PC-9 (cell line): Measurements from ENCODE around the gene PLSCR4. TPM values are rescaled to one million over a fixed set of nuclear protein-coding genes. Genes with fewer than 3 reads are reported as not detected.

Source experiments
- BruUV-seq: library from RNA; stranded (reverse); fragments of 400-500 nt; replicated peaks from 2 replicates; lab custom pipeline; 2021; lab: Mats Ljungman, UMichigan
- CTCF ChIA-PET: fragments of 300-600 bp; sonication (Branson Sonifier 250); formaldehyde crosslinking; loops from one replicate; lab custom pipeline; 2022; ENCODE audit warnings: antibody characterized with exemption; lab: Charles Lee
- POLR2A ChIA-PET: fragments of 300-600 bp; sonication (Branson Sonifier 250); formaldehyde crosslinking; loops from one replicate; lab custom pipeline; 2022; ENCODE audit warnings: antibody characterized with exemption; ENCODE audit not compliant: unreplicated experiment; lab: Charles Lee
- DNase-seq, 2 experiments: peaks; one replicate each; pipeline versions ENCODE4 v3.0.0 to v3.0.0-alpha.2; 2015 to 2022; ENCODE audit warnings: mixed read lengths in 1 of 2
- H2AFZ ChIP-seq: fragments of 200-600 bp; sonication (generic); 2 replicates; pipeline ENCODE4 v1.8.1; 2017; ENCODE audit warnings: antibody characterized with exemption
- H3F3A ChIP-seq: fragments of 200-600 bp; sonication (generic); 2 replicates; pipeline ENCODE4 v1.8.1; 2017; ENCODE audit warnings: antibody characterized with exemption, mild to moderate bottlenecking, low read depth; ENCODE audit not compliant: insufficient read depth
- H3K27ac ChIP-seq: fragments of 200-600 bp; sonication (generic); 2 replicates; pipeline ENCODE4 v1.6.1; 2016; ENCODE audit warnings: mixed run types
- H3K27me3 ChIP-seq: fragments of 200-600 bp; sonication (generic); 2 replicates; pipeline ENCODE4 v1.6.1; 2016; ENCODE audit warnings: low read depth, mixed run types; ENCODE audit not compliant: insufficient read depth
- H3K36me3 ChIP-seq: fragments of 200-600 bp; sonication (generic); 2 replicates; pipeline ENCODE4 v1.6.1; 2016; ENCODE audit warnings: low read depth, mixed run types
- H3K4me1 ChIP-seq: fragments of 200-600 bp; sonication (generic); replicated peaks from 2 replicates; pipeline ENCODE4 v1.6.1; 2016; ENCODE audit warnings: mixed run types; ENCODE audit not compliant: insufficient read depth
- H3K4me2 ChIP-seq: fragments of 200-600 bp; sonication (generic); 2 replicates; pipeline ENCODE4 v1.6.1; 2017; ENCODE audit warnings: mixed run types
- H3K4me3 ChIP-seq: fragments of 200-600 bp; sonication (generic); 2 replicates; pipeline ENCODE4 v1.6.1; 2016; ENCODE audit warnings: mixed run types
- H3K79me2 ChIP-seq: fragments of 200-600 bp; sonication (generic); 2 replicates; pipeline ENCODE4 v1.6.1; 2017; ENCODE audit warnings: low read depth, mixed run types
- H3K9me2 ChIP-seq: fragments of 200-600 bp; sonication (generic); 2 replicates; pipeline ENCODE4 v1.8.1; 2017; ENCODE audit warnings: mild to moderate bottlenecking; ENCODE audit not compliant: insufficient read depth
- H3K9me3 ChIP-seq: fragments of 200-600 bp; sonication (generic); 2 replicates; pipeline ENCODE4 v1.8.1; 2016; ENCODE audit warnings: low read depth; ENCODE audit not compliant: insufficient read depth
- H4K20me1 ChIP-seq: fragments of 200-600 bp; sonication (generic); 2 replicates; pipeline ENCODE4 v1.8.1; 2017; ENCODE audit not compliant: insufficient read depth
- EZH2 ChIP-seq: fragments of 200-600 bp; sonication (generic); IDR thresholded peaks from 2 replicates; pipeline ENCODE4 v1.8.0; 2017; ENCODE audit warnings: antibody characterized with exemption, low read depth
- intact Hi-C: fragments of 100-400 bp; cut with micrococcal nuclease; formaldehyde crosslinking; loops from one replicate; pipeline ENCODE4 v1.10.0; 2022; ENCODE audit not compliant: unreplicated experiment
- total RNA-seq: library from RNA; stranded (reverse); gene quantifications from 2 replicates; pipeline ENCODE4 v1.2.3, GENCODE V29; 2021
- TF ChIP-seq, protein P1 (sequence below): fragments of 200-600 bp; sonication (generic); conservative IDR thresholded peaks from 2 replicates; pipeline ENCODE4 v1.6.1; 2017; ENCODE audit warnings: mixed run types, antibody characterized with exemption, mild to moderate bottlenecking, moderate library complexity

Gene PLSCR4
- total RNA-seq, 1 experiment from 2014 or later, result 8.4 TPM

DNA sequence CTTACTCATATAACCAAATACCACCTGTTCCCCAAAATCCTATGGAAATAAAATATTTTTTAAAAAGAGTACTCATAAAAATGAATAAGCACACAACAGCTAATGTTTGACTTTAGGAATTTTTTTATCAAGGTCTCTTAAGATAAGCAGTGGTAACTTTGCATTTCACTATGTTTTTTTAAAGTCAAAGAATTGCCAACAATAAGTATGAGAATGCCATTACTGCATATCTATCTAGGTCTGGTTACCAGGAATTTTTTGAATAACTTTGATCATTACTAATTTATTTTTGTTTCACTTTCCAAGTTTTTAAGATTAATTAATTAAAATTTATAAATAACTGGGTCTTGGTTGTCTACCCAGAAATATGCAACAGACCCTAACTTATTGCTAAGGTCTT is 41.5 kb downstream of the PLSCR4 start:
- Histone ChIP-seq H3K4me3 (no peak overlapping the region), H3K4me2 (no peak overlapping the region), H3K27ac (no peak overlapping the region), H2AFZ (no peak overlapping the region), H4K20me1 (no peaks in the 10 kb centered on the region), H3K36me3 (no peaks in the 10 kb centered on the region), H3K9me3 (no peaks in the 10 kb centered on the region), H3K27me3 (no peaks in the 10 kb centered on the region), H3K9me2 (no peaks in the 10 kb centered on the region), H3F3A (no peaks in the 10 kb centered on the region), H3K4me1 (no peaks in the 10 kb centered on the region), H3K79me2 (no peaks in the 10 kb centered on the region)
- no peak for DNase-seq
- ChIA-PET POLR2A (no interaction called here), CTCF (no interaction called here)
- intact Hi-C loops, result no loop called here
- BruUV-seq, result no TSS peak
- TF ChIP-seq, protein P1, sequence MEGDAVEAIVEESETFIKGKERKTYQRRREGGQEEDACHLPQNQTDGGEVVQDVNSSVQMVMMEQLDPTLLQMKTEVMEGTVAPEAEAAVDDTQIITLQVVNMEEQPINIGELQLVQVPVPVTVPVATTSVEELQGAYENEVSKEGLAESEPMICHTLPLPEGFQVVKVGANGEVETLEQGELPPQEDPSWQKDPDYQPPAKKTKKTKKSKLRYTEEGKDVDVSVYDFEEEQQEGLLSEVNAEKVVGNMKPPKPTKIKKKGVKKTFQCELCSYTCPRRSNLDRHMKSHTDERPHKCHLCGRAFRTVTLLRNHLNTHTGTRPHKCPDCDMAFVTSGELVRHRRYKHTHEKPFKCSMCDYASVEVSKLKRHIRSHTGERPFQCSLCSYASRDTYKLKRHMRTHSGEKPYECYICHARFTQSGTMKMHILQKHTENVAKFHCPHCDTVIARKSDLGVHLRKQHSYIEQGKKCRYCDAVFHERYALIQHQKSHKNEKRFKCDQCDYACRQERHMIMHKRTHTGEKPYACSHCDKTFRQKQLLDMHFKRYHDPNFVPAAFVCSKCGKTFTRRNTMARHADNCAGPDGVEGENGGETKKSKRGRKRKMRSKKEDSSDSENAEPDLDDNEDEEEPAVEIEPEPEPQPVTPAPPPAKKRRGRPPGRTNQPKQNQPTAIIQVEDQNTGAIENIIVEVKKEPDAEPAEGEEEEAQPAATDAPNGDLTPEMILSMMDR, result no peak
- TF ChIP-seq EZH2, result no peak

GRCh38 chr3:146203776-146204175 is 47.1 kb downstream of the PLSCR4 start:
- CTCF ChIA-PET, result no interaction called here
- intact Hi-C loops, result no loop called here
- no TSS peak for BruUV-seq

GRCh38 chr3:146200461-146201220 is 50.3 kb downstream of the PLSCR4 start:
- ChIA-PET CTCF (no interaction called here), POLR2A (no interaction called here)
- Histone ChIP-seq H3K27me3 (no peaks in the 10 kb centered on the region), H2AFZ (no peak overlapping the region), H3K4me3 (no peak overlapping the region), H3K4me1 (no peaks in the 10 kb centered on the region), H4K20me1 (no peaks in the 10 kb centered on the region), H3K9me2 (no peaks in the 10 kb centered on the region; the same call in 1 of the 2 replicates), H3F3A (no peaks in the 10 kb centered on the region), H3K36me3 (no peaks in the 10 kb centered on the region), H3K27ac (no peak overlapping the region), H3K79me2 (no peaks in the 10 kb centered on the region), H3K9me3 (no peaks in the 10 kb centered on the region), H3K4me2 (no peak overlapping the region)
- intact Hi-C loops, result no loop called here
- no TSS peak for BruUV-seq
- TF ChIP-seq EZH2, result no peak
- TF ChIP-seq, protein P1, result no peak
- DNase-seq, result no peak

More at GRCh38 chr3:146203776-146204175, 47.1 kb downstream of the PLSCR4 start:
- TF ChIP-seq, protein P1, result no peak
- no peak for TF ChIP-seq EZH2
- Histone ChIP-seq H3K36me3 (no peaks in the 10 kb centered on the region), H3K4me2 (no peak overlapping the region), H4K20me1 (no peaks in the 10 kb centered on the region), H3K9me2 (no peaks in the 10 kb centered on the region; the same call in 1 of the 2 replicates), H3K4me3 (no peak overlapping the region), H2AFZ (no peak overlapping the region), H3K27me3 (no peaks in the 10 kb centered on the region), H3K79me2 (no peaks in the 10 kb centered on the region), H3K27ac (no peak overlapping the region), H3K4me1 (no peaks in the 10 kb centered on the region), H3F3A (no peaks in the 10 kb centered on the region), H3K9me3 (no peaks in the 10 kb centered on the region)
- no peak for DNase-seq
- POLR2A ChIA-PET, result no interaction called here
